ENCODE results near the gene SYNE2.

SYNE2 gene

DNA sequence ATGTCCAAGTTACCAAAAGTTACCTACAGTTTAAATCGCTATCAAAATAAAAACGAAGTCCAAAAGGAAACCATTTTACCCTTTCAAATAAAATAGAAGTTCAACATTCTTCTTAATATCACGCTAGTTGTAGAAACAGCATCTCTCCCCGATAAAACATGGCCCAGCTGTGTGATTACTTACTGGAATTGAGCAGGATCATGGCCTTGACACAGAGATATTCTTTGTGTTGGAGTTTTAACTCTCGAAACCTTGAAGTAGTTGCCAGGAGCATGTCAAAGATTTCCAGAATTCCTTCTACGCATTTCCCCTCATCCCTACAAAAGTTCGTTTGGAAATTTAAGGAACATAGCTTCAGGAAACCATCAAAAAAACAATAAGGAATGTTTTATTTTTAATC, 396.6 kb downstream of the SYNE2 start:
- no peak for DNase-seq (ENCODE audit: low spot score)

DNA sequence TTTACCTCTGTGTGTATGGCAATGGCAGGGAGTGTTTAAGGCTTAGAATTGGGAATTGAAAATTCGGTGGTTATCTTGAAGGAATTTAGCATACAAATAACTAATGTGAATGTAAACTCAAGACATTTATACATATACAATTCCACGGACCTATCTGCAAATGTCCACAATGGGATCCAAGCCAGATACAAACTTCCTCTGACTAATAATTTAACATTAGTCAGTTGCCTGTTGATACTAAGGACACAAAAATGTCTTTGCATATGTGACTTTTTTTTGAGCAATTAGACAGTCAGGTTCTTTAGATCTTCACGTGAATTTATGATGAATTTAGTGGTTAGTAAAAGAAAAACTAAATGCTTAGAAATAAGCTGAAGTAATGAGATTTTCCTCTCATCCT, 400.9 kb downstream of the SYNE2 start:
- no peak for DNase-seq (ENCODE audit: low spot score)

DNA sequence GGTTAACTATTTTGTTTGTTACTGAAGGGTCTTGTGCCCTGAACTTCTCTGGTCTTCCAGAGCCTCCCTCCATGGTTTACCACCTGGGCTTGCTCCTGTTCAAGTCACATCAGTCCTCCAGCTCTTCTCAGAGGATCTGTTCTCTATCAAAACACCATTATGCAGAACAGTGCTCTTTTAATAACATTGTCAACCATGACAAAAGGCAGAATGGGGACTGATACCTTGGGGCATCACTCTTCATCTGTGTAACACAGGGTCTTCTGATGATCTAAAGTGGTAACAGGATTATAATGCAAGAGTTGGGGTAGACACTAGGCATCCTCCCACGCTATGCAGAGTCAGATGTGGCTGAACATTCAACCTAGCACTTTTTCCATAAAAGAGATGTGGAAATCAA, 403.0 kb downstream of the SYNE2 start:
- DNase-seq (ENCODE audit: low spot score): no peak

GRCh38 chr14:64260418-64260817, 407.6 kb downstream of the SYNE2 start:
- no peak for DNase-seq (ENCODE audit: low spot score)

DNA sequence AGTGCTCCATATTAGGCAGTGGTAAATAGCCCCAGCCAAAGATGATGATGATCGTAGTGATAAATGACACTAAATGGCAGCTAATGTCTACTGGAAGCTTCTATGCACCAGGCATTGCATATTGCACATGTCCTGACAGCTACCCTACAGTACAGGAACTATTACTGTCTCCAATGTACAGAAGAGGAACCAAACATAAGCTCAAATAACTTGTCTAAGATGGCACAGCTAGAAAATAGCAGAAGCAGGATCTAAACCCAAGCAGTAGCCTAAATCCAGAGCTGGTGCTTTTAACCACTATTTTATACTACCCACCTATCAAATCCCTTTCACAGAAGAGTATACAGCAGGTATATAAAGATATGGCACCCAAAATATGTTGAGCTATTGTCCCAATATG, 412.4 kb downstream of the SYNE2 start:
- DNase-seq (ENCODE audit: low spot score): no peak

DNA sequence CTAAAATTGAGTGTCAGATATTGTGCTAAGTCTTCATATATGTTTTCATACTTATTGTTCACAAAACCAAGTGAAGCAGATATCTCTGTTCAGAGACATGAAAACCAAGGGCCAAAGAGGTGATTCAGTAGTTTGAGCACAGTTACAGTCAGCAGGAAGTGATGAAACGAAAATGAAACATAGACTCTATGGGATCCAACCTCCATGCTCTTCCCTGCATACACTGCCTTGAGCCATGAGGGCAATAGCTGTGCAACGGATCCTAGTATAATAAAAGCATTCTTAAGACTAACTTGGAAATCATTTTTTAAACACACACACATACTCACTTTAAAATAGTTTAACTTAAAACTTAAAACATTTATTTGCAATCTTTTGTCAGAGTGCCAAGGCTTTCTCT, 413.4 kb downstream of the SYNE2 start:
- no peak for DNase-seq (ENCODE audit: low spot score)

DNA sequence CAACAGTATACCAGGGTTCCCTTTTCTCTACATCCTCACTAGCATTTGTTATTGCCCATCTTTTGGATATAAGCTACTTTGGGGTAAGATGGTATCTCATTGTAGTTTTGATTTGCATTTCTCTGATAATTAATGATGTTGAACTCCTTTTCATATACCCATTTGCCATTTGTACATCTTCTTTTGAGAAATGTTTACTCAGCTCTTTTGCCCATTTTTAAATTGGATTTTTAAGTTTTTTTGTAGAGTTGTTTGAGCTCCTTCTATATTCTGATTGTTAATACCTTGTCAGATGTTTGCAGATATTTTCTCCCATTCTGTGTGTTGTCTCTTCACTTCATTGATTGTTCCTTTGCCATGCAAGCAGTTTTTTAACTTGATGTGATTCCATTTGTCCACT, 419.2 kb downstream of the SYNE2 start:
- no peak for DNase-seq (ENCODE audit: low spot score)

All from putamen (tissue), 1 donor.